ENCODE measurements around the gene BTNL8.

The BTNL8 gene

GRCh38 chr5:180975338-180975737 is 76.4 kb downstream of the BTNL8 start:
- H3K27ac ChIP-seq, result no peak overlapping the region
- no peak for TF ChIP-seq CTCF (conservative IDR thresholded peaks at IDR 0.05)

- TF ChIP-seq CTCF (conservative IDR thresholded peaks at IDR 0.05), result no peak
- no peak overlapping the region for H3K27ac ChIP-seq
Measured at GRCh38 chr5:180976518-180976917, 77.6 kb downstream of the BTNL8 start.

- H3K27ac ChIP-seq, result no peak overlapping the region
- TF ChIP-seq CTCF (conservative IDR thresholded peaks at IDR 0.05), result no peak
Measured at GRCh38 chr5:180977852-180978251, 78.9 kb downstream of the BTNL8 start.

- no peak overlapping the region for H3K27ac ChIP-seq
- TF ChIP-seq CTCF (conservative IDR thresholded peaks at IDR 0.05), result no peak
Measured at GRCh38 chr5:180982008-180982741, 83.2 kb downstream of the BTNL8 start.

- no peak for TF ChIP-seq CTCF (conservative IDR thresholded peaks at IDR 0.05)
- H3K27ac ChIP-seq, result no peak overlapping the region
Measured at GRCh38 chr5:180988016-180988415, 89.1 kb downstream of the BTNL8 start.

- no peak for TF ChIP-seq CTCF (conservative IDR thresholded peaks at IDR 0.05)
Measured at GRCh38 chr5:180988592-180988991, 89.6 kb downstream of the BTNL8 start, which contains the start of gene BTNL3. Gene BTNL3, plus strand, starts transcription at chr5:180988846. Its CDS starts 183 bp downstream, at chr5:180989029.

GRCh38 chr5:180990086-180990881 is 91.3 kb downstream of the BTNL8 start:
- no peak overlapping the region for H3K27ac ChIP-seq
- TF ChIP-seq CTCF (conservative IDR thresholded peaks at IDR 0.05), result no peak

More at GRCh38 chr5:180988592-180988991, 89.6 kb downstream of the BTNL8 start, which contains the start of gene BTNL3:
- no peak within 1 kb of the TSS for H3K27ac ChIP-seq
